Adipocyte (in vitro differentiated cells): ENCODE measurements around the gene EFCAB8.

Experiments used
- DNase-seq: peaks from one replicate; pipeline ENCODE4 v3.0.0-alpha.2; 2015; ENCODE audit warnings: low read depth
- H3K27me3 ChIP-seq: replicated peaks from 2 replicates; pipeline ENCODE4 v1.7.0; 2013; ENCODE audit warnings: mild to moderate bottlenecking, low read length, moderate library complexity; ENCODE audit not compliant: control insufficient read depth, insufficient read depth
- H3K36me3 ChIP-seq: 2 replicates; pipeline ENCODE4 v1.7.0; 2013; ENCODE audit warnings: low read length, mild to moderate bottlenecking, moderate library complexity; ENCODE audit not compliant: control insufficient read depth, insufficient read depth, severe bottlenecking
- H3K4me1 ChIP-seq: 2 replicates; pipeline ENCODE4 v1.7.0; 2013; ENCODE audit warnings: mild to moderate bottlenecking, low read length, moderate library complexity; ENCODE audit not compliant: control insufficient read depth, insufficient read depth
- H3K4me3 ChIP-seq: 2 replicates; pipeline ENCODE4 v1.7.0; 2013; ENCODE audit warnings: mild to moderate bottlenecking, low read length, moderate library complexity
- H3K9ac ChIP-seq: 2 replicates; pipeline ENCODE4 v1.7.0; 2013; ENCODE audit warnings: mild to moderate bottlenecking, low read length, moderate library complexity
- H3K9me3 ChIP-seq: 2 replicates; pipeline ENCODE4 v1.7.0; 2013; ENCODE audit warnings: mild to moderate bottlenecking, low read length, moderate library complexity; ENCODE audit not compliant: control insufficient read depth

Gene EFCAB8

DNA sequence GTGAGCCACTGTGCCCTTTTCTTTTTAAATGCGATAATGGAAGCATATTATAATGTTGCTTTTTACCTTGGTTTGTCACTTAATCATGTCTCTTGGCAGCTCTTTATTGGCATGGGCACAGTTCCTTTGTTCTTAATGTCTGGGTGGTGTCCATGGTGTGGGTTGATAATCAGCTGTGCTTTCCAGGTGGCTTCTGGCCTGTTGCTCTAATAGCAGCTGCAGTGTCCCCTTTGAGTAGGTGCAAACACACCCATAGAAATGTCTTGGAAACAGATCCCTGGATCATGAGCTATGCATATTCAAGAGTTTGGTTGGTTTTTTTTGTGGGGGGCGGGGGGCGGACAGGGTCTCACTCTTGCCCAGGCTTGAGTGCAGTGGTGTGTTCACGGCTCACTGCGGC is 29.9 kb downstream of the EFCAB8 start:
- Histone ChIP-seq H3K36me3 (no peaks in the 10 kb centered on the region), H3K9me3 (no peaks in the 10 kb centered on the region), H3K27me3 (peaks cover 6% of the 10 kb centered on the region), H3K4me1 (no peaks in the 10 kb centered on the region), H3K9ac (no peak overlapping the region), H3K4me3 (no peak overlapping the region)
- no peak for DNase-seq

DNA sequence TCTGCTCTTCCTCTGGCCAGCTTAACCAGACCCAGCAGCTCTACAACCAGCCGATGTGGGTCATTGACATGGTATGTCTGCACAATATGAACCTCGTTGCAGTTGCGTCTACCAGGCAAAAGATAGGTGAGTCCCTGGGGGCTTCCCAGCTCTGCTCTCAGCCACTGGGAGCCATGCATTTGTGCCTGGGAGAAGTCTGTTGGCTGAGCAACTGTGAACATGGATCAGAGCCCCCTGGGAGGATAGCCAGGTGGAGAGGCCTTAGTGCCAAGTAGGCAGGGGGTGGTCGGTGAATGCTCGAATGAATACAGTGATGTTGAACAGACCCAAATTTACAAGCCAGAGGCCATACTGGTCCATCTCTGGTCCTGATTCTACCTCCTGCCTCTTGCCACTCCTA is 30.6 kb downstream of the EFCAB8 start:
- no peak overlapping the region for H3K4me3 ChIP-seq
- peaks cover 2% of the 10 kb centered on the region for H3K27me3 ChIP-seq
- H3K9me3 ChIP-seq: no peaks in the 10 kb centered on the region
- no peak overlapping the region for H3K9ac ChIP-seq
- no peak for DNase-seq
- H3K4me1 ChIP-seq: no peaks in the 10 kb centered on the region
- no peaks in the 10 kb centered on the region for H3K36me3 ChIP-seq

DNA sequence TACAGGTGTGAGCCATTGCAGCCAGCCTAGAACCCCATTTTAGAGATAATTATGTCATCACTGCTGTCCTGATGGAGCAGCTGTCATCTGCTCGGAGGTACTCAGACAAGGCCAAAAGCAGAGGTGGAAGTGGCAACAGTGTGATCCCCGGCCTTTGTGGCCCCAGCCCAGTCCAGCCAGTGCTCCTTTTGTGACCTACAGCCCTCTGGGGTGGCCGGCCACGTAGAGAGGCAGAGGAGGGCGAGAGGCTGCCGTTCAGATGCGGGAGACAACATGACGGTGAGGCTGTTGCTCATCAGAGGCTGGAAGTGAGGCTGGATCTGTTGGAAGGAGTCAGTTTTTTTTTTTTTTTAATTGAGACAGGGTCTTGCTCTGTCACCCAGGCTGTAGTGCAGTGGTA is 32.8 kb downstream of the EFCAB8 start:
- Histone ChIP-seq H3K4me3 (no peak overlapping the region), H3K36me3 (no peaks in the 10 kb centered on the region), H3K9ac (no peak overlapping the region), H3K4me1 (no peaks in the 10 kb centered on the region), H3K27me3 (no peaks in the 10 kb centered on the region), H3K9me3 (no peaks in the 10 kb centered on the region)
- no peak for DNase-seq

DNA sequence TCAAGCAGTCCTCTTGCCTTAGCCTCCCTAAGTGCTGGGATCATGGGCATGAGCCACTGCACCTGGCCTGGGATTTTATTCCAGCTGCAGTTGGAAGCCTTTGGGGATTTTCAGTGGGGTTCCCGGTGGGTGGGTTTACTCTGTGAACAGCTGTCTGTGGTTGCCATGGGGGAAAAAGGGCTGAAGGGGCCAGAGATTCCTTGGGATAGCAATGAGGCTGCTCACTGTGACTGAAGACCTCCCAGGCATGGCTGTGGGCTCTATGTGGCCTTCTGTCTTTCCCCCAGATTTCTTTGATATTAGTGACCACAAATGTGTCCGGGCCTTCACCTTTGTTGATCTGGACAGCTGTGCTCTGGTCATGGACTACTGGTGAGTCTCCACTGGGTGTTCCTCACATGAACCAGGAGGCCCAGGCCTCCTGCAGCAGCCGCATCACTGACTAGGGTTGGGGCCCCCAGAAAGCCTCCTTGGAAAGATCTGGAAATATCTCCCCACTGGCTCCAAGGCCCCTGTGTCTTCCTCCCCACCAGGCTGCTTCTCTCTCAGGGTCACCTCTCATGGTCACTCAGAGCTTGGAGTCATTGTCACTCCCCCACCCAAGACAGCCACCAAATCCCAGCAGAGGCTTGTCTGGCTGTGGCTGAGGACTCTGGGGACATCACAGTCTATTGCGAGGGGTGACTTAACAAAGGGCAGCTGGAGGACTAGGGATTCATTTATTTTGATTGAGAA is 33.4 kb downstream of the EFCAB8 start:
- no peak for DNase-seq
- Histone ChIP-seq H3K9ac (no peak overlapping the region), H3K27me3 (no peaks in the 10 kb centered on the region), H3K36me3 (no peaks in the 10 kb centered on the region), H3K9me3 (no peaks in the 10 kb centered on the region), H3K4me3 (no peak overlapping the region), H3K4me1 (no peaks in the 10 kb centered on the region)

DNA sequence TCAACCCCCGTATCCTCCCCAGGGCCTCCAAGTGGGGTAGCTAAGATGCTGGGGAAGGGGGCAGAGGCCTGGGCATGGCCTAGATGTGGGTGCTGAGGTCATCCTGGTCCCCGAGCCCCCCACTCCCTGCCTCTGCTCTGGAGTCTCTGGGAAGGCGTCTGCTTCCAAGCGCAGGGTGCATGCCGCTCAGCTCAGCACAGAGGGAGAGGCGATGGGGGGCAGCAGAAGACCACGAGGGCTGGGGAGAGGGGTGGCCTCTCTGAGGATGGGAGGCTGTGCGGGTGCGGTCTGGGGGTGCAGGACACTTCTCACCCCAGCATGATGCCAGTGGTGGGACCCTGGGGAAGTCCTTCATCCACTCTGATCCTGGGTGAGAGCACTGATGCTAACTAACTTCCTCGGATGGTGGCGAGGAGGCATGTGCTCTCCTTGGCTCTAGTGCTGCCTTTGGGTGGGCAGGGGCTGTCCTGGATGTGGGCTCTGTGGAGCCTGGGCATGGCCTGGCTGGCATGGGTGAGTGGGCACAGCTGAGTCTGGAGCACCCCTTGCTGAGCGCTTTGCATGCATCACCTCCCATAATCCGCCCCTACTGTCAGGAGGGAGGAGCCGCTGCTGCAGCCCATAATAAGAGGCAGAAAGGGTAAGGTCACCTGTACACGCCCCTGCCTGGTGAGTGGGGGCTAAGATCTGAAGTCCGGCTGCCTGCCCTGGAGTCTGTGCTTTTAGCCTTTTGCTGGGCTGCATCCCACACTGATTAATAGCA is 34.7 kb downstream of the EFCAB8 start:
- Histone ChIP-seq H3K27me3 (no peaks in the 10 kb centered on the region), H3K9me3 (no peaks in the 10 kb centered on the region), H3K4me1 (no peaks in the 10 kb centered on the region), H3K4me3 (no peak overlapping the region), H3K9ac (no peak overlapping the region), H3K36me3 (no peaks in the 10 kb centered on the region)
- DNase-seq: no peak

DNA sequence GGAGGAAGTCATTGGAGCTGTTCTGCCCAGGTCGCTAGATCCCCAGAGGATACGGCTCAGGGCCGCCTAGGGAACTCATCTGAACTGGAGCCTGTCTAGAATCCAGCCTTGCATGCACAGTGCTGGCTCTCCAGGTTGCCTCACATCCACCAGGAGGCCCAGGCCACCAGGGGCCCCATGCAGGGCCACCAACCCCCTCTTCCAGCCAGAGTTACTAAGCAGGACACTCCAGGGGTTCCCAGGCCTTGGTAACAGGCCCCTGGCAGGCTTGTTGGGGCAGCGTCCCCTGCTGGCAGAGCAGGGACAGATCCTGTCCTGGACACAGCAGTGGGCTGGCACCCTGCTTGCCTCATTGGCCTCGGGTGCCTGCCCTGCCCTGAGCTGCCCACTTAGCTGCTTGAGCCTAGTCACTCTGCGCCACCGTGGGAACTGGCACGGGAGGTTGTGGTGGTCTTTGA is 35.3 kb downstream of the EFCAB8 start:
- Histone ChIP-seq H3K36me3 (no peaks in the 10 kb centered on the region), H3K27me3 (no peaks in the 10 kb centered on the region), H3K4me3 (no peak overlapping the region), H3K9me3 (no peaks in the 10 kb centered on the region), H3K9ac (no peak overlapping the region), H3K4me1 (no peaks in the 10 kb centered on the region)
- peak; percentile 16 for DNase-seq

DNA sequence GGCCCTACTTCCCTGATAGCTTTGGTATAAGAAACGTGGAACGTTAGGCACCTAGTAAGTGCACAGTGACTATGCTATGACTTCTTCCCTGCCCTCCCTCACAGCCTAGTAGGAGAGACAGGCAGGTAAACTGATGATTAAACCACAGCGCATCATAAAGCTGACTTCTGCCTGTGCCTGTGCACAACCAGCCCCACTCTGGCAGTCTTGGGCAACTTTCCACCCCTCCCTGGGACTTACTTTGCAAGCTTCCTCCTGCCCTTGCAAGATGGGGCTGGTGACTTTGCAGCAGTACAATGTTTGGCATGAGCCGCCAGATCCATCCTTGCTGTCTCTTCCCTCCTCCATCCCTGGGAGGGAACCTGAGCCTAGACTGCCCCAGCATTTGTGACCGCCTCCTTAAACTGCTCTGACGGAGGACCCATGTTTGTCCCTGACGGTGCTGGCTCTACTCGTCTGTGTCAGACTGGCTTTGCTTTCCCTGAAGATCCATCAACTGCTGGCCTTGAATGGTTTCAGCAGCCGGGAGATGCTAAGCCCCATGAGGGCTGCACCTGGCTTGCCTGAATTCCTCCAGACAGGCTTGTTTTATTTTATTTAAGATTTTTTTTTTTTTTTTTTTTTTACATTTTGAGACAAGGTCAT is 36.1 kb downstream of the EFCAB8 start:
- DNase-seq: no peak
- Histone ChIP-seq H3K9ac (no peak overlapping the region), H3K27me3 (no peaks in the 10 kb centered on the region), H3K36me3 (no peaks in the 10 kb centered on the region), H3K4me3 (no peak overlapping the region), H3K4me1 (peaks cover under 1% of the 10 kb centered on the region), H3K9me3 (no peaks in the 10 kb centered on the region)

DNA sequence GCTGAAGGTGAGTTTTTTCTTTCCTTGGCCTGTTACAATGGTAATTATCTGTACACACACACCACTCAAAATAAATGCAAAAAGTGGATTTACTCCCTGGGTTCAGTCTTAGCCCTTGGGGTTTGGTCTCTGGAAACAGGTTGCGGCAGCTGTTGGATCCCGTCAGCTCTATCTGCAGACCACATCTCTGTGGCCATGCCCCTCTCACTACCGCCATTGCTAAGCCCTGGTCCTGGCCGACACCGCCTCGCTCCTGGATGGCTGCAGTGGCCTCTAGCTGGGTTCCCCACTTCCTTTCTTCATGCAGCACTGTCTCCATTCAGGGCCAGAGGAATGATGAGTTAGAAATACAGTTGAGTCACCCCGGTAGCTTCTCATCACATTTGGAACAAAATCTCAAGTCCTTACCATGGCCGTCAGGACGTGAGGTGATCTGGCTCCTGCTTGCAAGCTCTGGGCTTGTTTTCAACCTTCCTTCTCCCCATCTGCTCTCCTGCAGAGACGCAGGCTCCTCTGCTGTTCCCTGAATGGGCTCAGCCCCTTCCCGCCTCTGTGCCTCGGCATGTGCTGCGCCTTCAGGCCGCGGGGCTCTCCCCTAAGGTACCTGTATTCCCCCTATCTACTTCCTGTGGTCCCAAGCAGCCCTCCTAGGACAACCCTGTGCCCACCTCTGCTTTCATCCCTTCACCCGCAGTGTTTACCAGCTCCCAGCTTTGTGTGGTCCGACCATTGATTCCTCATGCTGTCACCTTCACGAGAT is 38.0 kb downstream of the EFCAB8 start:
- Histone ChIP-seq H3K27me3 (no peaks in the 10 kb centered on the region), H3K36me3 (no peaks in the 10 kb centered on the region), H3K9ac (no peak overlapping the region), H3K9me3 (no peaks in the 10 kb centered on the region), H3K4me1 (peaks cover 4% of the 10 kb centered on the region), H3K4me3 (no peak overlapping the region)
- DNase-seq: no peak

DNA sequence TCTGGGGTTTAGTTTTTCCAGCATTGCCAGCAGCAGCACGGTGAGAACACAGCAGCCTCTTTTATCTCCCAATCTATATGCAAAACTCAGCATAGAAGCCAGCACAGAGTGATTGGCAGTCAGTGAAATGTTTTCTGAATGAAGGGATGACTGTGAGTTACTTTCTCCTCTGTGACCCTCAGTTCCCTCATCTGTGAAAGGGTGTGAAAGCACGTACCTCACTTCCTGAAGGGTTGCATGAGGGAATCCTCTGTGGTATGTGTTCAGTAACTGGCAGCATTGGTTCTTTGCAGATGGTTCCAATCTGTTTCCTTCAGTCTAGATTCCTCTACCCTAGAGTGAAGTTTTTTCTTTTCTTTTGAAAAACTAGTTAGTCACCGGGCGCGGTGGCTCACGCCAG is 40.0 kb downstream of the EFCAB8 start:
- Histone ChIP-seq H3K27me3 (no peaks in the 10 kb centered on the region), H3K4me1 (peaks cover 4% of the 10 kb centered on the region), H3K4me3 (no peak overlapping the region), H3K9me3 (no peaks in the 10 kb centered on the region), H3K36me3 (no peaks in the 10 kb centered on the region), H3K9ac (no peak overlapping the region)
- DNase-seq: peak; percentile 78

DNA sequence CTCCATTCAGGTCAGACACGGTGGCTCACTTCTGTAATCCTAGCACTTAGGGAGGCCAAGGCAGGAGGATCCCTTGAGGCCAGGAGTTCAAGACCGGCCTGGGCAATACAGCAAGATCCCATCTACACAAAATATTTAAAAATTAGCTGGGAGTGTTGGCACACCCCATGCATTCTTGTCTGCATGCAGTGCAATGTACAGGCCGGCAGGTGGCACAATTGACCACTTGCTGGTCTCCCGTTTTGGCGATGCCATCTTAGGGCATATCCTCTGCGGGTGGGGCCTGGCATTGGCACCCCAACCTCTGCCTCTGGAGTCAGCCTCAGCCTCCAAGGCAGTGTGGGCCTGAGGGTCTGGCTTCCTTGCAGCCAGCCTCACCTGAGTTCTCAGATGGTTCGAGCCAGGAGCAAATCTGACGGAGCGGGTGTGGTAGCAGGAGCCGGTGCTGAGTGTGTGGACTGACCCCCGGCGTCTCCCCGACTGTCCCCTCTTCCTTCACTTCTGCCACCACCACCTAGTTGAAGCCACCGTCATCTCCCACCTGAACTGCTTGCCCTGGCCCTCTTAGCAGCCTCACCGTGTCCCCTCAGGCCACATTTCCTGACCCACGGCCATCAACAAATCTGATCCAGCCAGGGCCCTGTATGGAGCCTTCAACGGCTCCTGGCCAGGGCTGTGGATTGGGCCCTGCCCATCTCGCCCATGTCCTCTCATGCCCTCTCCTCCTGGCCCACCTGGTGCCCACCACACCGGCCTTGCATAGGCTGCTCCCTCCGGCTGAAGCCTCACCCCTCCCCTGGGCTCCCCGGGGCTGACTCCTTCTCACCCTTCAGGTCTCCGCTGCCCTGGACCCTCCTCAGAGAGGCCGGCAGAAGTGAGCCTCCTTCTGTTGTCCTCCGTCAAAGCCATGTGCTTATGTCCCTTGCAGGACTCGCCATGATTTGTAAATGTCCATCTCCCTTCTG is 44.0 kb downstream of the EFCAB8 start:
- peak; percentile 69 for DNase-seq
- H3K4me3 ChIP-seq: no peak overlapping the region
- peaks cover 17% of the 10 kb centered on the region for H3K27me3 ChIP-seq
- H3K4me1 ChIP-seq: peaks cover 4% of the 10 kb centered on the region
- H3K36me3 ChIP-seq: no peaks in the 10 kb centered on the region
- H3K9me3 ChIP-seq: no peaks in the 10 kb centered on the region
- no peak overlapping the region for H3K9ac ChIP-seq
